CD4-positive, alpha-beta T cell treated with Interleukin-15 for 4 hours (primary cell): ENCODE measurements around the gene SUMF1.

ENCODE experiments used
- DNase-seq: peaks from one replicate; pipeline ENCODE4 v3.0.0-alpha.2; 2020; ENCODE audit warnings: low spot score

The SUMF1 gene

GRCh38 chr3:4497005-4497692 lies 30.1 kb upstream of the SUMF1 start:
- DNase-seq, result no peak

- no peak for DNase-seq
Observed at GRCh38 chr3:4496087-4496452, 29.0 kb upstream of the SUMF1 start.

- no peak for DNase-seq
Observed at GRCh38 chr3:4495294-4496086, 28.4 kb upstream of the SUMF1 start.

GRCh38 chr3:4494895-4495264 lies 27.8 kb upstream of the SUMF1 start:
- DNase-seq, result no peak

DNA sequence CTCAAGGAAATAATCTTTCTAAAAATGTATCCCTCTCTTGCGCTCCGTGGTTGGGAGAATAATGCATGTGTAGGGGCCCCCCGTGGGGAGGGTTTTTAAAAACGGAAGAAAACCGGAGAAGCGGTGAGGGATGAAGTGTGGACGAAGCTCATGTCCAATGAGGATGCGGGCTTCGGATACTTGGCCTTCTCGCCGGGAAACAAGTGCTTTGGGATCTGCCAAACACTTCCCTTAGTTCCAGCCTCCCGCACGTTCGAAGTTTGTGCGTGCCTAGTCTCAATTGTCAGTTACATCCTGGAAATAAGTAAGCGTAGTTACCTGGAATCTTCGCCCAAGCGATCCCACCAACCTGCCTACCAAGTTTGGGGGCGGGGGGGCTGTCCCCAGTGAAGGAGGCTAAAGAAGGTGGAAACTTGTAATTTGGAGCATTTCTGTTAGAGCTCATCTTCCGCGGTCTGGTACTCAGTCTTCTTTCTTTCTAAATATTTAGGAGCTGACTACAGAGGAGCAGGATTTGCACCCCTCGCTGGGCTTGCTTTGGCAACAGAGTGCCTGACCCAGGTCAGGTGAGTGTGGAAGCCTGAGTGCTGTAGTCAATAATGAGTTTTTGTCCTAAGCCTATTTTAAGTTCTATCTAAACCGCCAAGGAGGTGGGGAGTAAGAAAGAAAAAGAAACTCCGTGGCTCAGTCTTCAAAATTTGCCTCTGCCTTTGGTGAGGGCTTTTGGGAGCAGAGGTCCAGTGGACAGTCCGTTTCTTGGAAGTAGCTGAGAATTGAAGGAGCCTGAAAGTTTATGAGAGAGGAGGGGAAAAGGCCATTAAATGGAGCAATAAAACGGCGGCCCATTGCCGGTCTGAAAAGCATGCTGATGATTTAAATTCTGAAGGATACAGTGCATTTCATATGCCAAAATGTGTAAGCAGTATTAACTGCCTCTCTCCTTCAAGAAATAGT lies 27.1 kb upstream of the SUMF1 start:
- DNase-seq, result no peak

GRCh38 chr3:4493014-4493940 lies 26.2 kb upstream of the SUMF1 start, which contains the start of gene ITPR1:
Gene ITPR1, plus strand, starts transcription at chr3:4493348. Its CDS starts 23,144 bp downstream, at chr3:4516492.
- peak; percentile 99 for DNase-seq

DNA sequence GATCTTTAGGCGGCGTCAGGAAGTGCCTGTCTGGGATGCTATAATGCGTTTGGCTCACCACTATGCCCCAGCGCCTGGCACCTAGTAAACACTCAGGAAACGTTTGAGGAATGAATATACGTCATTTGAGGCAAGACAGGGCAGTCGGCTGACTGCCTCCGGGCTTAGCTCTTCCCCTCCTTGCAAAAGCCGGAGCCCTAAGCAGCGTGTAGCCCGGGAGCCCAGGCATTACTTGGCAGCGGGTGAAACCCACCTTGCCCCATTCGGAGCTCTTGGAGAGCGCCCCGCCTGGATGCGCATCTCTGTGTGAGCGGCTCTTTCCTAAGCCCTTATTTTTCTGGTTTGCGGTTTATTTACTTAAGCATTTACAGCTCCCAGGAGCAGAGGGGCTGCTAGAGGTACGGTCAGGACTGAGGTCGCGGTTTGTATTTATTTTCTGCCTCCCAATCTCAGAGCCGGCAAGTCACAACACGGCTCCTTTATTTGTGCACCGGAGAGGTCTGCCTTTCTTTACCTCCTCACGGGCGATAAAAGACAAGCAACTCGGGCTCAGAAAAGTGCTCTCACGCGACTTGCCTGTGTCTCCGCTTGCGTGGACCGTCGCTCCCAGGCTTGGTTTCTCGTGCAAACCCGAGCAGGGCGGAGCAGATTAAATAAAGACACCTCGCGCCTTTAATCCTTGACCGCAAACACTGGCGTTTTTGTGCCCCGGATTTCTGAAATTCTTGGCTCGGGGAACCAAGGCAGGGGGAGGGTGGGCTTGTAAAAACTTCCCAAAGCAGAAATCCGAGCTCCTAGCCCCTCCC lies 25.3 kb upstream of the SUMF1 start:
- peak; percentile 34 for DNase-seq

DNA sequence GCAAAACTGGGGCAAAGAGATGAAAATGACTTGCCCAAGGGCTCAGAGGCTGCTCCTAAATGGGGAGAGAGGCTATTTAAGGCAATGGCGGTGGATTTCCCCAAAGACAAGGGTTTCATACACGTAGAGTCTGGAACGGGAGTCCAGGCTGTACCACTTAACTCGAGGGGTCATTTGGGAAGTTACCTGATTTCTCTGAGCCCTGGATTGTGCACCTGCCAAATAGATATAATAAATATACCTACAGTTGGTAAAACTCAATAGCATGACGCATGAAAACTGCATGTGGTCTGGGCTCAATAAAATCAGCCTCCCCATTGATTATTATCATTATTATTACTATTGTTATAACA lies 24.8 kb upstream of the SUMF1 start:
- no peak for DNase-seq

DNA sequence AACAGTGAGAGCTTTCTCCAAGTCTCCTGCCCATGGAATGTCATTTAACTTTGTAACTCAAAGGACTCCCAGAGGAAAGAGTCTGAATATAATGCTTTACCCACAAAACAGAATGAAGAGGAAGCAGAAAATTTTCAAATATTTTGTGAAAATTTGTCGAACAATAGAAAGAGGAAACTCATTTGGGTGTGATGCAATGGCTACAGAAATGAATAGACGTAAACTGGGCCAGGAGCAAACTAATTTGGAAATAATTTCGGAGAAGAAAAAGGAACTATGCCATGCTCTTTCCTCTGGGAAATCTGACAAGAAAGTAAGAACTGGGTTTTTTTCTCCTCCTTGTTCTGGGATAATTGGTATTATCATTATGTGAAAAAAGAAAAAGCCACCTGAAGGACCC lies 11.2 kb upstream of the SUMF1 start:
- DNase-seq, result no peak

GRCh38 chr3:4476496-4476895 lies 9.4 kb upstream of the SUMF1 start:
- DNase-seq, result no peak

DNA sequence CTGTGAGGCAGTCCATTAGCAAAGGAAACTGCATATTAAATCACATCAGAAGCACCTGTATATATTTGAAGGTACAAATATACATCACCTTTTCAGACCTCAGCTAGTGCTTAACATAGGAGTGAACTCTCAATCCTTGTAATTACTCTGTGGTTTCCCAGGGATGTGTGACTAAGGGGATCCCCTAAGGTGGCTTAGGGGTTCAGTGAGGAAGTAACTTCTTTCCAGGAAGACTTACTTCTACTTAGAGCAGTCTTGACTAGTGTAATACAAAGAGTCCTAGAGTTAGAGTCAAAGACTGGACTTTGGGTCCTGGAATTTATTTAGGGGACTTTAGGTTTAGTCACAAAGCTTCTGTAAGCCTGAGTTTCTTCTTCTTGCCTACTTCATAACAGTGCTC lies 8.7 kb upstream of the SUMF1 start:
- no peak for DNase-seq

DNA sequence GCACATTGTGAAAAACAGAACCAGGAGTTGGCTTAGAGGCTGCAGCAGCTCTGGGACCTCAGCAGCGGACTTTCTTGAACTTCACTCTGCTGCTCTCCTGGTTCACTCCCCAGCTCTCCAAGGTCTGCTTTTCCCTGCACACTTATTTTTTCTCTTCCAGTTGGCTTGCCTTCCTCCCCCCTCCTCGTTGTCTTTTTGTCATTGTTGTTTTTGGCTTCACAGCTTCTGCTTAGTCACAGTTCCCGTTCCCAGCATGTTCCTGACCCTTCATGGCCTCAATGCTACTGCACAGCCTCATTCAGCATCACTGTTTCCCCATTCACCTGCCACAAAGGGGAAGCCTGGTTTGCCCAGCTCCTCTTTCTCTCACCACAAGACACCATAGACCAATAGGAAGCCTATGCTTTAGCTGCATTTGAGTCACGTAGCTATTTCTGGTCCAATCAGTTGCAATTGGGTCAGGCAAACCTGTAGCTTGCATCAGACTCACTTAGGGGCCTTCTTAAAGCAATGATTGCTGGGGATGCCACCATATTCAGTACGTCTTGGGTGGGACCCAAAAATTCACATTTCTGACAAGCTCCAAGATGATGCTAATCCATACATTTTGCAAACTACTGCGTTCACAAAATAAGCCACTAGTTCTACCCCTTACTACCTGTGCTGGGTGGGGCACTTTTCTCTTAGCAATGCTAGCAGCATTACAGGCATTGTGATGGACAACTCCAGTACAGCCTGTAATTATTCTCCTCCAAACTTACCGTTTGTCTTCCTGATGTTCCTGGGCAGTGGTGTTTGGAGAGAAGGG lies 7.8 kb upstream of the SUMF1 start:
- DNase-seq, result no peak

DNA sequence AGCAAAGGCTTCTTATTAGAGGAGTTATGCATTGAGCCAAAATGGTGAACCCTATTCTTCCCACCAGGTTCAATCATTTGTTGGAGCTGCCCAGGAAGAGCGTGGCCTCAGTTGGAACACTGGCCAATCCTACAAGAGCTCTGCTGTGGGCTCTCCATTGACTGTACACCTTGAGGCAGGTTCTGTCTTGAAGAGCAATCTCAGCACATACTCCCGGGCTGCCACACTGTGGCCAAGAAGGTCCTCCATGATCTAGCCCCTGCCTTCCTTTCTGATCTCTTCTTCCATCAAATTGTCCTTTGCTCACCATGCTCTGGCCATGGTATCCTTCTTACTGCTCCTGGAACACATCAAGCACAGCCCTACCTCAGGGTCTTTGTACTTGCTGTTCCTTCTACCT lies 5.7 kb upstream of the SUMF1 start:
- DNase-seq, result no peak

DNA sequence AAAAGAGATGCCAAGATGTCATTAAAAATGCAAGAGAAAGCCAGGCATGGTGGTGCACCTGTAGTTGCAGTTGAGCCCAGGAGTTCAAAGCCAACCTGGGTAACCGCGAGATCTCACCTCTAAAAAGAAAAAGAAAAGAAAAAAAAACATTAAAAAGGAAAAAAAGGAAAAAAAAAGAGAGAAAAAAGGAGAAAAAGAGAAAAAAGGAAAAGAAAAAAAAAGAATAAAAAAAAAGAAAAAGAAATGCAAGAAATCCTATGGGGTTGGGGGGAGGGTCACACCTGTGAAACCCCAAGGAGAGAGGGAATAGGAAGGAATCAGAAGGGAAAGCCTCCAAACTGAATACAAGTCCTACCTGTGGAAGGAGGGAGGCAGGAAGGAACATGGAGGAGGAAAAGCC lies 5.2 kb upstream of the SUMF1 start:
- no peak for DNase-seq

- no peak for DNase-seq
Observed at GRCh38 chr3:4471907-4472306, 4.8 kb upstream of the SUMF1 start.

GRCh38 chr3:4467522-4467867 lies 426 bp upstream of the SUMF1 start:
- DNase-seq, result no peak

DNA sequence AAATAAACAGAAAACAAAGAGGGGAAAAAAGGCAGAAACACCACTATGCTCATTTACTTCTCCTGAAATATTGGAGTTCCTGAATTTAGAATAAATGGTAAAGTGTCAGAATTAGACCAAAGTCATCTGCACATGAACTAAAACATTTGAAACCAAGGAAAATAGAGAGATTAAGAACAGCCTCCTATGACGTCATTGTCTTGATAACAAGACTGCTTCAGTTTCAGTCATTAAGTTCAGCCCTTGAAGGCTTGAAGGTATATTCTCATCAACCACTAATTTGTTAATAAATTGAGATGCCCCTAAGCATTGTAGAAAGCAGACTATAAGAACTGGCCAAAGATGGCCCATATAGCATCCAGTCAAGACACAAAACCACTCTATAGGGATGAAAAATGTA lies 2.5 kb downstream of the SUMF1 start:
- DNase-seq, result no peak

- DNase-seq, result no peak
Observed at GRCh38 chr3:4462369-4463040, 4.6 kb downstream of the SUMF1 start.

DNA sequence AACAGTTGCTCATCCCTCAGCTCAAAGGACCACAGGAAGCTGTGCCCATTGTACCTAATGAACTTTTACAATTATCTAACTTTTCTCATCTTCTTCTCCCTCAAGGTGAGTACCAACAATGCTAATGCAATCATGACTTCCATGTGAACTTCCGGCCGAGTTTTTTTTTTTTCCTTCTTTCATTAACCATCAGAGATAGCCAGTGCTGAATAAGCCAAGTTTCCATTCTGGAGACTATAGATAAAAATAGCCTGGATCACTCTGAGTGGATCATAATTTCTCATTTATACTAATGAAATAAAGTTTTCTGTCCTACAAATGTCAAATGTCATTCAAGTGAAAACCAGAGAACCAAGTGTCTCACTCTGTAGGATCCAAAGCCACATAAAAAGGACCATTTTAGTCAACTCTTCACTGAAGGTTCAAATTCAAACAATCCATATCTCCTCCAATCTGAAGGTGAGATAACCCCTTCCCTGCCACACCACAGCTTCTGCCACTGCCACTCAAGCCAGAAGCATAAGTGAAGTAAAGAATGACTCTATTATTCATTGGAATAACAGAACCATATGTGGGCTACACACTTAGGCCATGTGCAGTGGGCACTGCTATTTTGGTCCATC lies 5.5 kb downstream of the SUMF1 start:
- no peak for DNase-seq
